KBM-7 (cell line): ENCODE measurements around the gene SH3RF3.
"Not testable (repeated sequence)": the region's sequence is repeated elsewhere in the genome, so short reads cannot be mapped to it uniquely, and the experiment has no call there.

ENCODE experiments used
- DNase-seq: peaks from one replicate; pipeline ENCODE4 v3.0.0-alpha.2; 2015
- in situ Hi-C: fragments of 300-500 bp; cut with MboI; formaldehyde crosslinking; loops from 2 replicates; pipeline ENCODE4 v1.14.3; 2020; ENCODE audit warnings: low sequenced_read_pairs, low pct_unique_long_range_greater_than_20kb, mixed read lengths

The SH3RF3 gene

DNA sequence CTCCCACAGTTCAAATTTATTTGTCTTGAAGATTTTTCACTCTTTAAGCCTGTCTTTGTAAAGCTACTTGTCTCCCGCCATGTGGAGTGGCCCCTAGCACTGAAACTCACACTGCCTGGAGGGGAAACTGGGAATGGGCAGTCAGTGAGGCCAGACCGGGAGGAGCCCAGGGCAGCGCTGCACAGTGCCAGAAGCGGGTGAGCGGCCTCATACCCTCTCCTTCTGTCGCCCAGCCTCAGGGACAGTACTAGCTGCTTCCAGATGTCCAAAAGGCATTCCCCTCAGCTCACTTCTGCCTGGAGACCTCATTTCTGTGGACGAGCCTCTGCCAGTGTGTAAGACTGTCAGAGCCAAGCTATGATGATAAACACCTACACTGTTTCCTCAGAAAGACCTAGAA lies 404.8 kb downstream of the SH3RF3 start:
- DNase-seq = no peak
- in situ Hi-C loops = no loop called here

DNA sequence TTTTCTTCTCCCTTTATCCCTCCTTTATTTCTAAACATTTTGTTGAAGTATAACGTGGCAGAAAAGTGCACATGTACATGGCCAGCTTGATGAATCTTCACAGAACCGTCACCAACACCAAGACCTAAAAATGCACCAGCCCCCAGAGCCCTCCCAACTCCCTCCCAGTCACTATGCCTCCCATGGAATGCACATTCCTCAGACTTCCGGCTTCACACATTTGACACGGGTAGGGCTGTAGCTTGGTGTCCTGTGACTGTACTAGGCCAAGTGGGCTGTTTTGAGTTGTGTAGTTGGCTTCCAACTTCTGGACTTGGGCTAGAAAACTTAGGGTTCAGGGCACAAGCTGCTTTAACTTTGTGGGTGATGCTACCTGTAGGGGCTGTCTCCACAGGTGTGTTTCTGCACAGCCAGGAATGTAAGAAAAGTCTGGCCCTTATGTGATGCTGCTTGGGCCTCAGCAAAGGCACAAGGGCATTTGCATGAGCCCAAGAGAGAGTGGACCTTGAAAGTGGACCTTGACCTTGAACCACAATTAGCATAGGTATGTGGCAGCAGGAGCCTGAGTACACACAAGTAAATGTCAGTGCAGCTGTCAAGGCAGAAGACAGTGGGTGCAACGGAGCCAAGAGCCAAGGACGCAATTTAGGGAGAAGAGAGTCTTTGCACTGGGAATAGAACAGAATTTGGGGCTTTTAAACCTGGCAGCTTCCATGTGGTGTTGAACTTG lies 406.4 kb downstream of the SH3RF3 start:
- in situ Hi-C loops = no loop called here
- no peak for DNase-seq

DNA sequence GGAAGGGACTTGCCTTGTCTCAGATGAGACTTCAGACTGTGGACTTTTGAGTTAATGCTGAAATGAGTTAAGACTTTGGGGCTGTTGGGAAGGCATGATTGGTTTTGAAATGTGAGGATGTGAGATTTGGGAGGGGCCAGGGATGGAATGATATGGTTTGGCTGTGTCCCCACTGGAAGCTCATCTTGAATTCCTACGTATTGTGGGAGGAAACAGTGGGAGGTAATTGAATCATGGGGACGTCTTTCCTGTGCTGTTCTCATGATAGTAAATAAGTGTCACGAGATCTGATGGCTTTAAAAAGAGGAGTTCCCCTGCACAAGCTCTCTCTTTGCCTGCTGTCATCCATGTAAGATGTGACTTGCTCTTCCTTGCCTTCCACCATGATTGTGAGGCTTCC lies 407.6 kb downstream of the SH3RF3 start:
- in situ Hi-C loops, DNase-seq: not testable (repeated sequence)

DNA sequence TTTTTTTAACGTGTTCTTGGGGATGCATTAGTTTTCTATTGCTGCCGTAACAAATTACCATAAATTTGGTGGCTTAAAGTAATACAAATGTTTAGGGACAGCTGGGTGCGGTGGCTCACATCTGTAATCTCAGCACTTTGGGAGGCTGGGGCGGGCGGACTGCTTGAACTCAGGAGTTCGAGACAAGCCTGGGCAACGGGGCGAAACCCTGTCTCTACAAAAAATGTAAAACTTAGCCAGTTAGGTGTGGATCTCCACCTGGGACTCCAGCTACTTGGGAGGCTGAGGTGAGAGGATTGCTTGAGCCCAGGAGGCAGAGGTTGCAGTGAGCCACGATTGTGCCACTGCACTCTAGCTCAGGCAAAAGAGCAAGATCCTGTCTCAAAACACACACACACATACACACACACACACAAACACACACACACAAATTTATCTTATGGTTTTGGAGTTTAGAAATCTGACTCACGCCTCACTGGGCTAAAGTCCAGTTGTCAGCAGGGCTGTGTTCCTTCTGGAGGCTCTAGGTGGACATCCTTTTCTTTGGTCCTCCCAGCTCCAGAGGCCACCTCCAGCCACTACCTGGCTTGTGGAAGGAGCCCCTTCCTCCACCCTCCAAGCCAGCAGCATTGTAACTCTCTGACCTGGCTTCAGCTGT lies 408.7 kb downstream of the SH3RF3 start:
- DNase-seq = no peak
- in situ Hi-C loops = no loop called here

DNA sequence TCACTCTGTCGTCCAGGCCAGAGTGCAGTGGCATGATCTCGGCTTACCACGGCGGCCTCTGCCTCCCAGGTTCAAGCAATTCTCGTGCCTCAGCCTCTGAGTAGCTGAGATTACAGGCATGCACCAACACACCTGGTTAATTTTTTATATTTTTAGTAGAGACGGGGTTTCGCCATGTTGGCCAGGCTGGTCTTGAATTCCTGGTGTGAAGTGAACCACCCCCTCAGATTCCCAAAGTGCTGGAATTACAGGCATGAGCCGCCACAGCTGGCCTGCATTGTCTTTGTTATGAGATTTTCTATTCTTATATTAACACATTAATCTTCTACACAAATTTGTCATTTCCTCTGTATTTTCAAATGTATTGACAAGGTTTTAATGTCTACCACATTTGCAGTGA lies 409.5 kb downstream of the SH3RF3 start:
- no peak for DNase-seq
- in situ Hi-C loops = no loop called here

DNA sequence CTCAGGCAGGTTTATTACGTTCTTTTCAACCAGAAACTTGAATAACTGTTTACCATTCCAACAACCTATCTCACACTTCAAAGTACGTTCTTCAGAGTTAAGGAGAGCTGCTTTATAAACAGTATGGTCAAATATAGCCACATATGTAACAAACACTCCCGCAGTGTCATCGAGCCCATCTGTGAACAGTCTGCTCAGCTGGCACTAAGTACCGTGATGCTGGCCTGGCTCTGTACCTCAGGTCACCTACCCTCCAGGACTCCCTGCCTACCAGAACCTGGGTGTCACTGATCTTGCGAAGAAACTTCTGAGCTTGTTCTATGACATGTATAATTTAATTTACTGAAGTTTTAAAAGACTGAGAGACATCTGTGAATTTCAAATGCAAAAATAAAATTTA lies 413.4 kb downstream of the SH3RF3 start:
- in situ Hi-C loops = no loop called here

DNA sequence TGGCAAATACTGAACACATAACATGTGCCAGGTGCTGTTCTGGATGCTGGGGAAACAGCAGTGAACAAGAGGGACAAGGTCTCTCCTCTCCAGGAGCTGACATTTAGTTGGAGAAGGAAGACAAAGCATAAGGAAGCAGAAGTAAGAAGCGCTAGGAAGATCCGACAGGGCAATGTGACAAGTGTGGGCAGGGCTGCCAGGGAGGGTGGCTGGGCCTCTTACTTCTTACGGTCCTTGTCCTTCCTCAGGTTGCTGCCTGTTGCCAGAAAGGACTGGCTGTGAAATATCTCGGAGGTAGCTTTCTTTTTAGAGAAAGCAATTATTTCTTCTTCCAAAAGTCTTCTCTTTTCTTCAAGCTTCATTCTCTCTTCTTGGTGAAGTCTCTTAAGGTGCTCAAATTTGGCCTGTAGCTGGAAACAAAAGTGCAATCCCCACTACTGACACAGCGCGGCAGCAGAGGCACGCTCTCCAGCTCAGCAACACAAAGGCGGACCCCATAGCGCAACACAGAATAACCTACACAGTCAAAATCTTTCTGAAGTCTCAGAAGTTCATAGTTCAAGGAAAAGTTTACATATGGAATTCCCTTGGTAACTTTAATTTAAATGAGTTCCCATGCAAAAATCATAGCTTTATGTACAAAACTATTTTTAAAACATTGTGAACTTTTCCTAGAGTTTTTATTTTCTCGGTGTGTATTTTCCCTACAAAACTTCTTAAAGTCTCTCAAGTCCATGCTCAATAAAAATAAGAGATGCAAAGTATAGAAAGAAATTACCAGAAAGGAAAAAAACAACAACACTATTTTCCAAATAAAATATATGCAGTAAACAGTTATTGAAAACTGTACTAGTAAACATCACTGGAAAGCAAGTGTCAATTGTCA lies 417.1 kb downstream of the SH3RF3 start:
- peak; percentile 83 for DNase-seq
- in situ Hi-C loops = no loop called here

More for the DNA sequence above, 413.4 kb downstream of the SH3RF3 start:
- no peak for DNase-seq

DNA sequence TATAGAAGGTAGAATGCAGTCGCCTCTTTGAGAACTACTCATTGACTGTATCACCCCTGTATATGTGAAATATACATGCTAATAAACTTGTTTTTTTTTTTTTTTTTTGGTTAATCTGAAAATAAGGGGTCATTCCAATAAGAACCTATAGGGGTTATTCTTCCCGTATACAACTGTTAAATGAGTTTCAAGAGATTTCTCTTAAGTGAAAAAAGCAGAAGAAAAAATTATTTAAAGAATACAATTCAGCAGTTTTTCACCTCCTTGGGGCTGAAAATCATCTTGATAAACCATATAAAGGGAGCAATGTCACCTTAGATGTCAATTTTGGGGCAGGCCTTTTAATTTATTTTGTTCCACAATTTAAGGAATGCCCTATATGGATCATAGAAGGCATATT lies 418.3 kb downstream of the SH3RF3 start:
- in situ Hi-C loops = no loop called here
- DNase-seq = no peak

DNA sequence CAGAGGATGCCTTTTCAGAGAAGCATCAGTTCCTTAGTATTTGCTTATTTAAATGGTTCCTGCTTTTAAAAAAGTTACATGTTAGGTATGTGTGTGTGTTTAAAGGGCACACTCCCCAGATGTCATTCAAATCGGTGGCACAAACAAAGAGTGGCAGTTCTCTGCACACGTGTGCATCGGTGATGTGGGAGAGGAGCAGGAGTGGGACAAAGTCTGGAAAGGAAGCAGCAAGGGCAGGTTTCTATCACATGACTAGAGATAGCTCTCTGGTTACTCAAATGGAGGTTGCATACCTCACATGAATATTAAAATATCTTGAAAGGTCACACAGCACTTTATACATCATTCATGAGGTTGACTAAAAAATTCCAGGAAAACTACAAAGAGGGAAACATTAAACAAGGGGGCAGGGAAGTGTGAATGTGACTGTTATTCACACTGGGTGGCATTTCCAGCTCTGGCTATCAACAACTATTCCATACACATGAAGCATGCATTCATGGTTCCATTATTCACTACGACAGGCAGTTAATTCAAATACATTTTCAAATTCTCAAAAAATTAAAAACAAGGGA lies 420.1 kb downstream of the SH3RF3 start:
- no peak for DNase-seq
- in situ Hi-C loops = no loop called here
